HG02588 (cell line): ENCODE measurements around the gene NFE2.

ENCODE experiments used
- ATAC-seq: cut with Tn5 transposase; IDR thresholded peaks from one replicate; pipeline ENCODE4 v1.9.1; 2021; ENCODE audit warnings: mild to moderate bottlenecking, moderate library complexity; ENCODE audit not compliant: unreplicated experiment

NFE2 gene

GRCh38 chr12:54253240-54253639 lies 47.6 kb downstream of the NFE2 start:
- ATAC-seq, result no peak

GRCh38 chr12:54251667-54252284 lies 49.0 kb downstream of the NFE2 start:
- ATAC-seq, result no peak

GRCh38 chr12:54249489-54249888 lies 51.3 kb downstream of the NFE2 start:
- ATAC-seq, result no peak

- no peak for ATAC-seq
Observed at GRCh38 chr12:54246011-54246641, 54.7 kb downstream of the NFE2 start.
